NCI-H2227 (cell line): Measurements from ENCODE around the gene ARHGAP19.
A peak's percentile ranks its signal among the peaks of the same experiment; 100 is the strongest.

ENCODE experiments used
- DNase-seq: peaks from one replicate; lab custom pipeline; 2025; ENCODE audit not compliant: unreplicated experiment; lab: John Stamatoyannopoulos, UW

Gene ARHGAP19

GRCh38 chr10:97197030-97197500 lies 95.4 kb downstream of the ARHGAP19 start:
- no peak for DNase-seq

- DNase-seq: peak; percentile 74
Observed at GRCh38 chr10:97196223-97197029, 96.0 kb downstream of the ARHGAP19 start.

GRCh38 chr10:97195706-97196222 lies 96.7 kb downstream of the ARHGAP19 start:
- no peak for DNase-seq

GRCh38 chr10:97192952-97193435 lies 99.4 kb downstream of the ARHGAP19 start:
- no peak for DNase-seq

- no peak for DNase-seq
Observed at GRCh38 chr10:97190450-97190849, 102.0 kb downstream of the ARHGAP19 start.

GRCh38 chr10:97188261-97188711 lies 104.2 kb downstream of the ARHGAP19 start:
- no peak for DNase-seq

- DNase-seq: no peak
Observed at GRCh38 chr10:97186911-97187310, 105.5 kb downstream of the ARHGAP19 start.

- DNase-seq: peak; percentile 71
Observed at GRCh38 chr10:97185326-97186058, 106.9 kb downstream of the ARHGAP19 start, which contains the start of gene SLIT1. Gene SLIT1 (minus strand): TSS chr10:97185959. CDS start chr10:97185674, 285 bp downstream.

GRCh38 chr10:97184971-97185325 lies 107.5 kb downstream of the ARHGAP19 start:
- DNase-seq: no peak

GRCh38 chr10:97183314-97183713 lies 109.1 kb downstream of the ARHGAP19 start:
- no peak for DNase-seq

- no peak for DNase-seq
Observed at GRCh38 chr10:97182288-97182990, 110.0 kb downstream of the ARHGAP19 start.

- no peak for DNase-seq
Observed at GRCh38 chr10:97180986-97181385, 111.5 kb downstream of the ARHGAP19 start.

- DNase-seq: no peak
Observed at GRCh38 chr10:97180363-97180755, 112.1 kb downstream of the ARHGAP19 start.

GRCh38 chr10:97179731-97180362 lies 112.6 kb downstream of the ARHGAP19 start:
- peak; percentile 92 for DNase-seq

GRCh38 chr10:97179311-97179710 lies 113.1 kb downstream of the ARHGAP19 start:
- no peak for DNase-seq

- DNase-seq: no peak
Observed at GRCh38 chr10:97178074-97178473, 114.4 kb downstream of the ARHGAP19 start.

- DNase-seq: no peak
Observed at GRCh38 chr10:97176226-97176625, 116.2 kb downstream of the ARHGAP19 start.

- DNase-seq: no peak
Observed at GRCh38 chr10:97175586-97175985, 116.9 kb downstream of the ARHGAP19 start.

- no peak for DNase-seq
Observed at GRCh38 chr10:97174941-97175340, 117.5 kb downstream of the ARHGAP19 start.

- DNase-seq: no peak
Observed at GRCh38 chr10:97174276-97174775, 118.1 kb downstream of the ARHGAP19 start.
